GM12878 (cell line): ENCODE data around the gene PADI3. TPM values are rescaled to one million over a fixed set of nuclear protein-coding genes. Genes with fewer than 3 reads are reported as not detected.

Experiments used
- ATAC-seq: fragments of 200-7000 bp; cut with Tn5 transposase; 3 replicates; pipeline ENCODE4 v1.9.1; 2020; ENCODE audit warnings: mild to moderate bottlenecking, moderate library complexity
- BruUV-seq: library from RNA; stranded (reverse); fragments of 400-500 nt; replicated peaks from 2 replicates; lab custom pipeline; 2021; lab: Mats Ljungman, UMichigan
- CTCF ChIA-PET: fragments of 300-600 bp; sonication (Branson Sonifier 250); formaldehyde crosslinking; extraction: SDS; loops from one replicate; lab custom pipeline; 2021; ENCODE audit warnings: inconsistent platforms; lab: Yijun Ruan, JAX
- POLR2A ChIA-PET: fragments of 350-600 bp; formaldehyde crosslinking; extraction: SDS; loops from one replicate; lab custom pipeline; 2021; ENCODE audit warnings: inconsistent platforms; lab: Charles Lee
- RAD21 ChIA-PET: fragments of 300-600 bp; sonication (Branson Sonifier 250); formaldehyde crosslinking; loops from one replicate; lab custom pipeline; 2023; ENCODE audit warnings: antibody characterized with exemption; ENCODE audit not compliant: unreplicated experiment; lab: Charles Lee
- SMC1A ChIA-PET: fragments of 300-600 bp; sonication (Branson Sonifier 250); formaldehyde crosslinking; loops from one replicate; lab custom pipeline; 2023; ENCODE audit not compliant: unreplicated experiment, uncharacterized antibody; lab: Charles Lee
- DNase-seq: peaks from one replicate; pipeline ENCODE4 v3.0.0-alpha.2; 2011; ENCODE audit warnings: low read depth, low spot score
- FAIRE-seq: peaks from 3 replicates; lab custom pipeline; 2011; peaks lifted over from hg19 to GRCh38; lab: Jason Lieb, UNC
- H2AFZ ChIP-seq: 2 replicates; pipeline ENCODE4 v1.6.0; 2011; ENCODE audit warnings: low read depth, low read length, control low read depth; ENCODE audit not compliant: control insufficient read depth
- H3K27ac ChIP-seq: 2 replicates; pipeline ENCODE4 v1.5.1; 2011; ENCODE audit warnings: control low read depth; ENCODE audit not compliant: control insufficient read depth, insufficient read depth
- H3K27me3 ChIP-seq, 2 experiments: replicated peaks in 1 of 2; 2 replicates each; pipeline versions ENCODE4 v1.6.0 to v1.6.1; 2011; ENCODE audit warnings: low read length in 1 of 2; ENCODE audit not compliant: control insufficient read depth in 2 of 2, insufficient read depth in 2 of 2
- H3K36me3 ChIP-seq, 2 experiments: 2 replicates each; pipeline ENCODE4 v1.5.1; 2011; ENCODE audit warnings: low read length in 1 of 2; ENCODE audit not compliant: control insufficient read depth in 2 of 2, insufficient read depth in 2 of 2
- H3K4me1 ChIP-seq: 2 replicates; pipeline ENCODE4 v1.6.1; 2011; ENCODE audit warnings: mild to moderate bottlenecking, low read length, moderate library complexity, mixed read lengths; ENCODE audit not compliant: control insufficient read depth, insufficient read depth
- H3K4me2 ChIP-seq: 2 replicates; pipeline ENCODE4 v1.6.0; 2011; ENCODE audit warnings: control low read depth; ENCODE audit not compliant: control insufficient read depth, insufficient read depth
- H3K4me3 ChIP-seq: fragments of 200-600 bp; sonication (generic); 2 replicates; pipeline ENCODE4 v1.5.1; 2016
- H3K79me2 ChIP-seq: 2 replicates; pipeline ENCODE4 v1.6.0; 2011; ENCODE audit warnings: low read length; ENCODE audit not compliant: control insufficient read depth, insufficient read depth
- H3K9ac ChIP-seq: 2 replicates; pipeline ENCODE4 v1.8.0; 2011; ENCODE audit warnings: low read length, control low read depth, mixed read lengths; ENCODE audit not compliant: control insufficient read depth, insufficient read depth
- H3K9me3 ChIP-seq: replicated peaks from 3 replicates; pipeline ENCODE4 v1.5.1; 2011; ENCODE audit warnings: mild to moderate bottlenecking, low read length; ENCODE audit not compliant: control insufficient read depth, insufficient read depth
- H4K20me1 ChIP-seq: 2 replicates; pipeline ENCODE4 v1.6.0; 2011; ENCODE audit not compliant: control insufficient read depth, insufficient read depth
- LARP7 ChIP-seq: fragments of 450-650 bp; IDR thresholded peaks from 2 replicates; pipeline ENCODE4 v1.6.1; 2017; ENCODE audit warnings: mild to moderate bottlenecking
- MEF2A ChIP-seq: IDR thresholded peaks from 2 replicates; pipeline ENCODE4 v1.6.1; 2011; ENCODE audit warnings: low read depth, mild to moderate bottlenecking, low read length, moderate library complexity; ENCODE audit not compliant: insufficient read depth
- MTA3 ChIP-seq: IDR thresholded peaks from 2 replicates; pipeline ENCODE4 v1.6.1; 2012; ENCODE audit warnings: low read length, inconsistent platforms, borderline replicate concordance
- POLR2A ChIP-seq: IDR thresholded peaks from 2 replicates; pipeline ENCODE4 v1.6.1; 2011; ENCODE audit warnings: low read depth, mild to moderate bottlenecking, low read length
- POLR2AphosphoS2 ChIP-seq: IDR thresholded peaks from 2 replicates; pipeline ENCODE4 v1.6.1; 2011; ENCODE audit warnings: low read depth, mild to moderate bottlenecking, low read length, improper control_type of control experiment, moderate library complexity
- RB1 ChIP-seq: fragments of 450-650 bp; formaldehyde crosslinking; IDR thresholded peaks from 2 replicates; pipeline ENCODE4 v1.6.1; 2017; ENCODE audit warnings: mild to moderate bottlenecking, borderline replicate concordance
- RBBP5 ChIP-seq: fragments of 200-600 bp; sonication (generic); conservative IDR thresholded peaks from 2 replicates; pipeline ENCODE4 v1.6.1; 2016
- RFX5 ChIP-seq: IDR thresholded peaks from 2 replicates; pipeline ENCODE4 v1.6.1; 2011; ENCODE audit warnings: low read depth, low read length, improper control_type of control experiment
- SUPT20H ChIP-seq: IDR thresholded peaks from 2 replicates; pipeline ENCODE4 v1.6.1; 2011; ENCODE audit warnings: low read depth, mild to moderate bottlenecking, low read length, moderate library complexity, borderline replicate concordance; ENCODE audit not compliant: control insufficient read depth
- WRNIP1 ChIP-seq: IDR thresholded peaks from 2 replicates; pipeline ENCODE4 v1.6.1; 2011; ENCODE audit warnings: low read depth, low read length, improper control_type of control experiment, borderline replicate concordance
- YY1 ChIP-seq: IDR thresholded peaks from 2 replicates; pipeline ENCODE4 v1.6.1; 2011; ENCODE audit warnings: low read depth, mild to moderate bottlenecking, low read length
- ZNF217 ChIP-seq: fragments of 450-650 bp; IDR thresholded peaks from 2 replicates; pipeline ENCODE4 v1.6.1; 2017; ENCODE audit warnings: antibody characterized with exemption, mild to moderate bottlenecking
- WGBS: methylation state at CpG from one replicate; pipeline ENCODE4 v1.1.6; 2016; ENCODE audit warnings: low lambda C conversion rate; ENCODE audit not compliant: insufficient replicate concordance, insufficient coverage; ENCODE audit errors: missing lambda C conversion rate; 5-methylcytosine and 5-hydroxymethylcytosine counted together
- in situ Hi-C: fragments of 300-500 bp; cut with MboI; formaldehyde crosslinking; loops from 9 replicates; pipeline ENCODE4 v1.14.3; 2018; ENCODE audit warnings: mixed read lengths
- intact Hi-C: fragments of 100-400 bp; cut with micrococcal nuclease; formaldehyde crosslinking; loops from one replicate; pipeline ENCODE4 v1.14.2; 2022; ENCODE audit not compliant: unreplicated experiment
- polyA plus RNA-seq, 11 experiments: library from polyadenylated mRNA; depleted of rRNA in 4 of 11; unstranded in 6 of 11; stranded (reverse) in 5 of 11; fragments of >200 nt; fragmentation: Nextera tagmentation in 4 of 11; fragmentation: Illumina TruSeq in 1 of 11; extraction: Ambion mirVana in 4 of 11; extraction: Trizol in 1 of 11; gene quantifications; 1 replicate in 1 of 11; 2 replicates in 10 of 11; pipeline versions ENCODE4 v1.2.1 to v1.2.3, GENCODE V29; 2011 to 2016; ENCODE audit warnings: inconsistent platforms in 2 of 11, missing spikeins in 2 of 11, low read depth in 1 of 11
- total RNA-seq, 4 experiments: library from RNA; depleted of rRNA in 3 of 4; stranded (reverse); fragments of >200 nt in 3 of 4; fragmentation: Illumina TruSeq in 1 of 4; extraction: Trizol in 1 of 4; gene quantifications; 2 replicates each; pipeline versions ENCODE4 v1.2.1 to v1.2.3, GENCODE V29; 2013 to 2021
- TF ChIP-seq, protein P1 (sequence below): fragments of 450-650 bp; formaldehyde crosslinking; IDR thresholded peaks from 2 replicates; pipeline ENCODE4 v1.4.0; 2020; ENCODE audit warnings: mild to moderate bottlenecking, moderate library complexity
- TF ChIP-seq, protein P2 (sequence below): fragments of 450-650 bp; formaldehyde crosslinking; IDR thresholded peaks from 2 replicates; pipeline ENCODE4 v1.4.0; 2022; ENCODE audit warnings: mild to moderate bottlenecking, moderate library complexity
- TF ChIP-seq, protein P3 (sequence below): fragments of 450-650 bp; IDR thresholded peaks from 2 replicates; pipeline ENCODE4 v1.6.1; 2017; ENCODE audit warnings: antibody characterized with exemption, mild to moderate bottlenecking, moderate library complexity

Gene PADI3
- total and polyA plus RNA-seq, 10 of the 15 experiments (the other 5 are each of a cell fraction or from before 2014, with no cell fraction given), result 0.01 TPM; not detected in 9

DNA sequence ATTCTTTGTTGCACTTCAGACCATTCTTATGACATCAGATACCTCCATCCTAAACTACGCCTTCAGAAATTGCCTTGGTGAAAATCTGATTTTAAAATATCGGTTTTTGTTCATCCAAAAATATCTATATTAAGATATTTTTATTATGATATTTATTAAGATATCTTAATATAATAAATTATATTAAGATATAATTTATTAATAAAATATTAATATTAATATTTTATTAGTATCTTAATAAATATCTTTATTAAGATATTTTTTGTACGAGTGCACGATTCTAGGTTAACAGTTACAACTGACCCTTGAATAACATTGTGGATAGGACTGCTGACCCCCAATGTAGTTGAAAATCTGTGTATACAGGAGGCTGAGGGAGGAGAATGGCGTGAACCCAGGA, 80.0 kb downstream of the PADI3 start:
- ChIA-PET SMC1A (no interaction called here), CTCF (no interaction called here)
- in situ Hi-C loops, result no loop called here
- TF ChIP-seq MEF2A (no peak), SUPT20H (no peak), RFX5 (no peak), POLR2AphosphoS2 (no peak), WRNIP1 (no peak), MTA3 (no peak), POLR2A (no peak), LARP7 (no peak), YY1 (no peak), ZNF217 (no peak), RBBP5 (no peak), RB1 (no peak)
- TF ChIP-seq, protein P1, sequence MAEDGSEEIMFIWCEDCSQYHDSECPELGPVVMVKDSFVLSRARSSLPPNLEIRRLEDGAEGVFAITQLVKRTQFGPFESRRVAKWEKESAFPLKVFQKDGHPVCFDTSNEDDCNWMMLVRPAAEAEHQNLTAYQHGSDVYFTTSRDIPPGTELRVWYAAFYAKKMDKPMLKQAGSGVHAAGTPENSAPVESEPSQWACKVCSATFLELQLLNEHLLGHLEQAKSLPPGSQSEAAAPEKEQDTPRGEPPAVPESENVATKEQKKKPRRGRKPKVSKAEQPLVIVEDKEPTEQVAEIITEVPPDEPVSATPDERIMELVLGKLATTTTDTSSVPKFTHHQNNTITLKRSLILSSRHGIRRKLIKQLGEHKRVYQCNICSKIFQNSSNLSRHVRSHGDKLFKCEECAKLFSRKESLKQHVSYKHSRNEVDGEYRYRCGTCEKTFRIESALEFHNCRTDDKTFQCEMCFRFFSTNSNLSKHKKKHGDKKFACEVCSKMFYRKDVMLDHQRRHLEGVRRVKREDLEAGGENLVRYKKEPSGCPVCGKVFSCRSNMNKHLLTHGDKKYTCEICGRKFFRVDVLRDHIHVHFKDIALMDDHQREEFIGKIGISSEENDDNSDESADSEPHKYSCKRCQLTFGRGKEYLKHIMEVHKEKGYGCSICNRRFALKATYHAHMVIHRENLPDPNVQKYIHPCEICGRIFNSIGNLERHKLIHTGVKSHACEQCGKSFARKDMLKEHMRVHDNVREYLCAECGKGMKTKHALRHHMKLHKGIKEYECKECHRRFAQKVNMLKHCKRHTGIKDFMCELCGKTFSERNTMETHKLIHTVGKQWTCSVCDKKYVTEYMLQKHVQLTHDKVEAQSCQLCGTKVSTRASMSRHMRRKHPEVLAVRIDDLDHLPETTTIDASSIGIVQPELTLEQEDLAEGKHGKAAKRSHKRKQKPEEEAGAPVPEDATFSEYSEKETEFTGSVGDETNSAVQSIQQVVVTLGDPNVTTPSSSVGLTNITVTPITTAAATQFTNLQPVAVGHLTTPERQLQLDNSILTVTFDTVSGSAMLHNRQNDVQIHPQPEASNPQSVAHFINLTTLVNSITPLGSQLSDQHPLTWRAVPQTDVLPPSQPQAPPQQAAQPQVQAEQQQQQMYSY (CRISPR knock-in tag), result no peak
- TF ChIP-seq, protein P2, sequence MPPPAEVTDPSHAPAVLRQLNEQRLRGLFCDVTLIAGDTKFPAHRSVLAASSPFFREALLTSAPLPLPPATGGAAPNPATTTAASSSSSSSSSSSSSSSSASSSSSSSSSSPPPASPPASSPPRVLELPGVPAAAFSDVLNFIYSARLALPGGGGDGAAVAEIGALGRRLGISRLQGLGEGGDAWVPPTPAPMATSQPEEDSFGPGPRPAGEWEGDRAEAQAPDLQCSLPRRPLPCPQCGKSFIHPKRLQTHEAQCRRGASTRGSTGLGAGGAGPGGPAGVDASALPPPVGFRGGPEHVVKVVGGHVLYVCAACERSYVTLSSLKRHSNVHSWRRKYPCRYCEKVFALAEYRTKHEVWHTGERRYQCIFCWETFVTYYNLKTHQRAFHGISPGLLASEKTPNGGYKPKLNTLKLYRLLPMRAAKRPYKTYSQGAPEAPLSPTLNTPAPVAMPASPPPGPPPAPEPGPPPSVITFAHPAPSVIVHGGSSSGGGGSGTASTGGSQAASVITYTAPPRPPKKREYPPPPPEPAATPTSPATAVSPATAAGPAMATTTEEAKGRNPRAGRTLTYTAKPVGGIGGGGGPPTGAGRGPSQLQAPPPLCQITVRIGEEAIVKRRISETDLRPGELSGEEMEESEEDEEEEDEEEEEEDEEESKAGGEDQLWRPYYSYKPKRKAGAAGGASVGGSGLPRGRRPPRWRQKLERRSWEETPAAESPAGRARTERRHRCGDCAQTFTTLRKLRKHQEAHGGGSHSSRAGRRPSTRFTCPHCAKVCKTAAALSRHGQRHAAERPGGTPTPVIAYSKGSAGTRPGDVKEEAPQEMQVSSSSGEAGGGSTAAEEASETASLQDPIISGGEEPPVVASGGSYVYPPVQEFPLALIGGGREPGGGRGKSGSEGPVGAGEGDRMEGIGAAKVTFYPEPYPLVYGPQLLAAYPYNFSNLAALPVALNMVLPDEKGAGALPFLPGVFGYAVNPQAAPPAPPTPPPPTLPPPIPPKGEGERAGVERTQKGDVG, result no peak
- TF ChIP-seq, protein P3, sequence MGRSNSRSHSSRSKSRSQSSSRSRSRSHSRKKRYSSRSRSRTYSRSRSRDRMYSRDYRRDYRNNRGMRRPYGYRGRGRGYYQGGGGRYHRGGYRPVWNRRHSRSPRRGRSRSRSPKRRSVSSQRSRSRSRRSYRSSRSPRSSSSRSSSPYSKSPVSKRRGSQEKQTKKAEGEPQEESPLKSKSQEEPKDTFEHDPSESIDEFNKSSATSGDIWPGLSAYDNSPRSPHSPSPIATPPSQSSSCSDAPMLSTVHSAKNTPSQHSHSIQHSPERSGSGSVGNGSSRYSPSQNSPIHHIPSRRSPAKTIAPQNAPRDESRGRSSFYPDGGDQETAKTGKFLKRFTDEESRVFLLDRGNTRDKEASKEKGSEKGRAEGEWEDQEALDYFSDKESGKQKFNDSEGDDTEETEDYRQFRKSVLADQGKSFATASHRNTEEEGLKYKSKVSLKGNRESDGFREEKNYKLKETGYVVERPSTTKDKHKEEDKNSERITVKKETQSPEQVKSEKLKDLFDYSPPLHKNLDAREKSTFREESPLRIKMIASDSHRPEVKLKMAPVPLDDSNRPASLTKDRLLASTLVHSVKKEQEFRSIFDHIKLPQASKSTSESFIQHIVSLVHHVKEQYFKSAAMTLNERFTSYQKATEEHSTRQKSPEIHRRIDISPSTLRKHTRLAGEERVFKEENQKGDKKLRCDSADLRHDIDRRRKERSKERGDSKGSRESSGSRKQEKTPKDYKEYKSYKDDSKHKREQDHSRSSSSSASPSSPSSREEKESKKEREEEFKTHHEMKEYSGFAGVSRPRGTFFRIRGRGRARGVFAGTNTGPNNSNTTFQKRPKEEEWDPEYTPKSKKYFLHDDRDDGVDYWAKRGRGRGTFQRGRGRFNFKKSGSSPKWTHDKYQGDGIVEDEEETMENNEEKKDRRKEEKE, result no peak

More for the DNA sequence above, 80.0 kb downstream of the PADI3 start:
- H3K4me1 ChIP-seq, result no peaks in the 10 kb centered on the region
- intact Hi-C loops, result no loop called here
- no peak overlapping the region for H3K9ac ChIP-seq
- peaks cover 0 to 8% of the 10 kb centered on the region in 2 experiments; a peak in 2 of 4 replicates for H3K27me3 ChIP-seq
- RAD21 ChIA-PET, result no interaction called here
- H3K27ac ChIP-seq, result no peak overlapping the region
- BruUV-seq, result no TSS peak
- 49% methylated on average over 5 of the region's 5 CpGs for WGBS
- no peaks in the 10 kb centered on the region for H4K20me1 ChIP-seq
- no peak overlapping the region for H3K4me2 ChIP-seq
- H3K36me3 ChIP-seq, result no peaks in the 10 kb centered on the region
- H3K4me3 ChIP-seq, result no peak overlapping the region
- FAIRE-seq, result no peak
- H3K9me3 ChIP-seq, result no peaks in the 10 kb centered on the region; the same call in 2 of the 3 replicates
- DNase-seq, result no peak
- no peaks in the 10 kb centered on the region for H3K79me2 ChIP-seq
- H2AFZ ChIP-seq, result no peak overlapping the region
- ATAC-seq, result no peak
- POLR2A ChIA-PET, result no interaction called here
